Progenitor cell of endocrine pancreas (in vitro differentiated cells): ENCODE results near the gene TRIM46. TPM values are rescaled to one million over a fixed set of nuclear protein-coding genes. Genes with fewer than 3 reads are reported as not detected.
"Not testable (repeated sequence)": the region's sequence is repeated elsewhere in the genome, so short reads cannot be mapped to it uniquely, and the experiment has no call there.

Experiments used
- DNase-seq: peaks from one replicate; pipeline ENCODE4 v3.0.0; 2021; ENCODE audit warnings: low spot score; ENCODE audit not compliant: unreplicated experiment
- H3K27ac Mint-ChIP-seq: 2 replicates; pipeline ENCODE4 v1.8.0; 2021; ENCODE audit warnings: mild to moderate bottlenecking, moderate library complexity, mixed read lengths
- H3K27me3 Mint-ChIP-seq: 2 replicates; pipeline ENCODE4 v1.8.0; 2021; ENCODE audit warnings: mixed read lengths
- H3K36me3 Mint-ChIP-seq: 2 replicates; pipeline ENCODE4 v1.8.0; 2022; ENCODE audit warnings: mixed read lengths; ENCODE audit not compliant: insufficient read depth
- H3K4me1 Mint-ChIP-seq: 2 replicates; pipeline ENCODE4 v1.8.0; 2021; ENCODE audit warnings: low read depth, mixed read lengths
- H3K4me3 Mint-ChIP-seq: 2 replicates; pipeline ENCODE4 v1.8.0; 2021; ENCODE audit warnings: low read depth, mild to moderate bottlenecking, moderate library complexity, mixed read lengths
- H3K9me3 Mint-ChIP-seq: 2 replicates; pipeline ENCODE4 v1.8.0; 2021; ENCODE audit warnings: low read depth, mixed read lengths
- total RNA-seq: library from RNA; stranded (reverse); gene quantifications from 2 replicates; pipeline ENCODE4 v1.2.1, GENCODE V29; 2021
- TF ChIP-seq, protein P1 (sequence below): fragments of 200-600 bp; sonication (generic); IDR thresholded peaks from one replicate; pipeline ENCODE4 v1.5.0; 2021; ENCODE audit warnings: antibody characterized with exemption, mild to moderate bottlenecking; ENCODE audit not compliant: unreplicated experiment

TRIM46 gene
- total RNA-seq, 1 donor from 2014 or later: 25.7 TPM

DNA sequence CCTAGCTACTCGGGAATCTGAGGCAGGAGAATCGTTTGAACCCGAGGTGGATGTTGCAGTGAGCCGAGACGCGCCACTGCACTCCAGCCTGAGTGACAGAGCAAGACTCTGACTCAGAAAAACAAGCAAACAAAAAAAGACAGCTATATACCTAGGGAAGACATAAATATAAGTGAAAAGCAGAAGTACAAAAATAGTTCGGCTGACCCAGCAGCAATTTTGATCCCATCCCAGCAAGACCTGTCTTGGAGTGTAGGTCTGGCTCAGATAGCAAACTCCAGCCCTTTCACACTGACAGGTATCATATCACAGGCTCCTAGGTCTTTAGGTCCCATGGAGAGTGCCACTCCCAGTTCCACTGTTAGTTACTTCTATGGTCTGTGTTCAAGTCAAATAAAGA is 49.4 kb downstream of the TRIM46 start:
- DNase-seq: no peak
- TF ChIP-seq, protein P1, sequence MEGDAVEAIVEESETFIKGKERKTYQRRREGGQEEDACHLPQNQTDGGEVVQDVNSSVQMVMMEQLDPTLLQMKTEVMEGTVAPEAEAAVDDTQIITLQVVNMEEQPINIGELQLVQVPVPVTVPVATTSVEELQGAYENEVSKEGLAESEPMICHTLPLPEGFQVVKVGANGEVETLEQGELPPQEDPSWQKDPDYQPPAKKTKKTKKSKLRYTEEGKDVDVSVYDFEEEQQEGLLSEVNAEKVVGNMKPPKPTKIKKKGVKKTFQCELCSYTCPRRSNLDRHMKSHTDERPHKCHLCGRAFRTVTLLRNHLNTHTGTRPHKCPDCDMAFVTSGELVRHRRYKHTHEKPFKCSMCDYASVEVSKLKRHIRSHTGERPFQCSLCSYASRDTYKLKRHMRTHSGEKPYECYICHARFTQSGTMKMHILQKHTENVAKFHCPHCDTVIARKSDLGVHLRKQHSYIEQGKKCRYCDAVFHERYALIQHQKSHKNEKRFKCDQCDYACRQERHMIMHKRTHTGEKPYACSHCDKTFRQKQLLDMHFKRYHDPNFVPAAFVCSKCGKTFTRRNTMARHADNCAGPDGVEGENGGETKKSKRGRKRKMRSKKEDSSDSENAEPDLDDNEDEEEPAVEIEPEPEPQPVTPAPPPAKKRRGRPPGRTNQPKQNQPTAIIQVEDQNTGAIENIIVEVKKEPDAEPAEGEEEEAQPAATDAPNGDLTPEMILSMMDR: no peak
- no peak overlapping the region for H3K27ac Mint-ChIP-seq
- H3K36me3 Mint-ChIP-seq: no peaks in the 10 kb centered on the region
- H3K27me3 Mint-ChIP-seq: no peaks in the 10 kb centered on the region
- peaks cover 20% of the 10 kb centered on the region for H3K4me1 Mint-ChIP-seq
- H3K9me3 Mint-ChIP-seq: no peaks in the 10 kb centered on the region
- H3K4me3 Mint-ChIP-seq: no peak overlapping the region

DNA sequence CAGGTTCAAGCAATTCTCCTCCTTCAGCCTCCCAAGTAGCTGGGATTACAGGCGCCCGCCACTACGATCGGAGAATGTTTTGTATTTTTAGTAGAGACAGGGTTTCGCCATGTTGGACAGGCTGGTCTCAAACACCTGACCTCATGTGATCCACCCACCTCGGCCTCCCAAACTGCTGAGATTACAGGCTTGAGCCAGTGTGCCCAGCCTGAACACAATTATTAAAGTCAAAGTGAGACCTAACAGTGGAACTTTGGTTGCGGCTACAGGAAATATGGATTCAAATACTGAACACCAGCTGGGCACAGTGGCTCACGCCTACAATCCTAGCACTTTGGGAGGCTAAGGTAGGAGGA is 51.7 kb downstream of the TRIM46 start:
- H3K27ac Mint-ChIP-seq, H3K9me3 Mint-ChIP-seq: not testable (repeated sequence)
- peak overlapping the region; percentile 82 for H3K4me3 Mint-ChIP-seq

DNA sequence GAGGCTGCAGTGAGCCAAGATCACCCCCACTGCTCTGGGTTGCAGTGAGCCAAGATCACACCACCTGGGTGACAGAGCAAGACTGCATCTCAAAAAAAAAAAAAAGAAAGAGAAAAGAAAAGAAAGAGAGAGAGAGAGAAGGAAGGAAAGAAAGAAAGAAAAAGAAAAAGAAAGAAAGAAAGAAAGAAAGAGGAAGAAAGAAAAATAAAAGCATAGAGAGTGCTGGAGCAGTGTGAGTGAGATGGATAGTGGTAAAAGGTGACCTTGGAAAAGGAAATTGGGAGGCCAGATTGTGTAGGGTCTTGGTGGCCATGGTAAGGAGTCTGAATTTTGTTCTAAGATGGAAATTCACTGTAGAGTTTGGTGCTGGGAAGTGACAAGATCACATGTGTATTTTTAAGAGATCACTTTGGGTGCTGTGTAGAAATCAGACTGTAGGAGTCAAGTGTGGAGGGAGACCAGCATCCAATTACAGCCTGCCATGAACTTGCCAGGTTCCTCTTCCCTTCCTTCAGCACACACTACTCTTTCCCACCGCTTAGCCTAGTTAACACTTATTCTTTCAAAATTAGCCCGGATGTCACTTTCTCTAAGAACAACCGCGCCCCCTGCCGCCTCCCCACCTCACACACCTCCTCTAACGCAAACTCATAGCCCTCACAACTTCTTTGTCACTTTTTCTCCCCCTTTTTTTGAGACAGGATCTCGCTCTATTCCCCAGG is 52.7 kb downstream of the TRIM46 start:
- H3K36me3 Mint-ChIP-seq: no peaks in the 10 kb centered on the region
- DNase-seq: no peak
- H3K4me1 Mint-ChIP-seq: peaks cover 14% of the 10 kb centered on the region
- no peaks in the 10 kb centered on the region for H3K9me3 Mint-ChIP-seq
- peak overlapping the region; percentile 97 for H3K27ac Mint-ChIP-seq
- TF ChIP-seq, protein P1: peak; percentile 37
- peak overlapping the region; percentile 82 for H3K4me3 Mint-ChIP-seq
- H3K27me3 Mint-ChIP-seq: no peaks in the 10 kb centered on the region

More for the DNA sequence above, 51.7 kb downstream of the TRIM46 start:
- peaks cover 14% of the 10 kb centered on the region for H3K4me1 Mint-ChIP-seq
- H3K36me3 Mint-ChIP-seq, DNase-seq, H3K27me3 Mint-ChIP-seq: not testable (repeated sequence)

DNA sequence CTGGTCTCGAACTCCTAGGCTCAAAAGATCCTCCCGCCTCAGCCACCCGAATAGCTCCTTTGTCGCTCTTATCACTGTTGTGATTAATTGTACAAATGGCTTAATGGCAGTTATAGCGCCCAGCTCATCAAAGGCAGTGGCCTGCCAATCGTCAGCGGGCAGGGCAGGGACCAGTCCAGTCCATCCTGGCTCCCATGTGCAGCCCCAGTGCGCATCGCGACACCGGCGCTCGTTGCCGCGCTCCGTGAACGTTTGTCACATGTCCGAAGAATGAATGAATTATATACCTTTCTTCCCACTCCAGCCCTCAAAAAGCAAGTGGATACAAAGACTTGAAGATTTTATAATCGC is 53.2 kb downstream of the TRIM46 start:
- Mint-ChIP-seq H3K36me3 (no peaks in the 10 kb centered on the region), H3K4me3 (peak overlapping the region; percentile 82), H3K27ac (peak overlapping the region; percentile 97), H3K27me3 (no peaks in the 10 kb centered on the region), H3K9me3 (no peaks in the 10 kb centered on the region), H3K4me1 (peaks cover 14% of the 10 kb centered on the region)
- TF ChIP-seq, protein P1: no peak
- DNase-seq: peak; percentile 43

DNA sequence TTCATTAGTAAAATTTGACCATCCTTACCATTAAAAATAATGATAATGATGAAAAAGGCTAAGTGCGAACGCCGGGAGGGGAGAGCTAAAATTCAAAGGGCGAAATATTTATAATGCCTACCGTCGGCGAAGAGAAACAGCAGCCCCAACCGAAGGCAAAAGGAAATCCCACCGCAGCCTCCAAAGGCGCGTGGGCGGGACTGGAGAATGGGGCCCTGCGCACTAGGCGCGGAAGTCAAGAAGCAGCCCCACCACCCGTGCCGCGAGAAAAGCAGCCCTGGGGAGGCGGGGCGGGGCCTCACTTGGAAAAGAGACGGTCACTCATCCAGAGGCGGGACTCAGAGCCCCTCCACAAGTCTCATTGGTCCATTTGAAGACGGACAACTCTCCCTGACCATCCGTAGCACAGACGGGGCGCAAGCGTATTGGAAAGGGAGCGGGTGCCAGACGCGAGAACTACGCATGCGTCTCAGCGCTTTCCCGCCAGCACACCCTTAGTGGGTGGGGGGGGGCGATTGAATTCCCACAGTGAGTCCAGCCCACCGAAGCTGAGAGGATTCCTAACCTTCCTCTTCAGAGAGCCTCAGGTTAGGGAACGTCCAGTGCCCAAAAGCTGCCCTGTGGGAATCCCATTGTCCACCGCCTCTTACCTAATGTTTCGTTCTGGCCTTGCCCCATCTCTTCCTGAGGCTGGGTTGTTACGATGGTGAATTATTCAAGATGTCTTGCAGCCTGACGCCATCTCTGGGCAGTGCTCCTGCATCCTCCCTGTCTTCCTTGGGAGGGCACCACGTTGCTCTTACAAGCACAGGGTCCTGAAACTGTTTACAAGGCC is 53.8 kb downstream of the TRIM46 start:
- peak; percentile 95 for DNase-seq
- TF ChIP-seq, protein P1: no peak
- H3K9me3 Mint-ChIP-seq: no peaks in the 10 kb centered on the region
- peak overlapping the region; percentile 97 for H3K27ac Mint-ChIP-seq
- H3K4me3 Mint-ChIP-seq: peak overlapping the region; percentile 82
- H3K36me3 Mint-ChIP-seq: no peaks in the 10 kb centered on the region
- no peaks in the 10 kb centered on the region for H3K27me3 Mint-ChIP-seq
- peaks cover 14% of the 10 kb centered on the region for H3K4me1 Mint-ChIP-seq
